Hepatocyte (in vitro differentiated cells): Measurements from ENCODE around the gene CENPP. TPM values are rescaled to one million over a fixed set of nuclear protein-coding genes. Genes with fewer than 3 reads are reported as not detected.

ENCODE experiments used
- DNase-seq: peaks from one replicate; pipeline ENCODE4 v3.0.0-alpha.2; 2016; ENCODE audit warnings: low spot score
- H2AFZ ChIP-seq: fragments of 200-600 bp; sonication (generic); 2 replicates; pipeline ENCODE4 v1.6.0; 2016; ENCODE audit warnings: antibody characterized with exemption, mild to moderate bottlenecking
- H3K27ac ChIP-seq: fragments of 200-600 bp; sonication (generic); 2 replicates; pipeline ENCODE4 v1.5.1; 2016; ENCODE audit warnings: mild to moderate bottlenecking
- H3K27me3 ChIP-seq: fragments of 200-600 bp; sonication (generic); 2 replicates; pipeline ENCODE4 v1.6.1; 2016
- H3K36me3 ChIP-seq: fragments of 200-600 bp; sonication (generic); replicated peaks from 2 replicates; pipeline ENCODE4 v1.5.1; 2016; ENCODE audit warnings: low read depth; ENCODE audit not compliant: insufficient read depth
- H3K4me1 ChIP-seq: fragments of 200-600 bp; sonication (generic); 2 replicates; pipeline ENCODE4 v1.5.1; 2016; ENCODE audit warnings: mild to moderate bottlenecking, moderate library complexity; ENCODE audit not compliant: insufficient read depth
- H3K4me2 ChIP-seq: fragments of 200-600 bp; sonication (generic); 2 replicates; pipeline ENCODE4 v1.6.0; 2016
- H3K4me3 ChIP-seq: fragments of 200-600 bp; sonication (generic); 2 replicates; pipeline ENCODE4 v1.5.1; 2016; ENCODE audit warnings: mild to moderate bottlenecking
- H3K79me2 ChIP-seq: fragments of 200-600 bp; sonication (generic); 2 replicates; pipeline ENCODE4 v1.6.0; 2017; ENCODE audit warnings: mild to moderate bottlenecking
- H3K9me2 ChIP-seq: fragments of 200-600 bp; sonication (generic); replicated peaks from 2 replicates; pipeline ENCODE4 v1.6.0; 2017; ENCODE audit warnings: mild to moderate bottlenecking; ENCODE audit not compliant: insufficient read depth
- H3K9me3 ChIP-seq: fragments of 200-600 bp; sonication (generic); 2 replicates; pipeline ENCODE4 v1.5.1; 2016; ENCODE audit warnings: low read depth, mild to moderate bottlenecking
- H4K20me1 ChIP-seq: fragments of 200-600 bp; sonication (generic); 2 replicates; pipeline ENCODE4 v1.6.0; 2016; ENCODE audit warnings: mild to moderate bottlenecking; ENCODE audit not compliant: insufficient read depth, poor library complexity, severe bottlenecking
- EZH2 ChIP-seq: fragments of 200-600 bp; sonication (generic); IDR thresholded peaks from 2 replicates; pipeline ENCODE4 v1.6.1; 2016; ENCODE audit warnings: antibody characterized with exemption, mild to moderate bottlenecking, borderline replicate concordance
- EZH2phosphoT487 ChIP-seq: fragments of 200-600 bp; sonication (generic); IDR thresholded peaks from one replicate; pipeline ENCODE4 v1.6.1; 2018; ENCODE audit warnings: antibody characterized with exemption, mild to moderate bottlenecking, low read depth, moderate library complexity; ENCODE audit not compliant: unreplicated experiment, severe bottlenecking
- WGBS: methylation state at CpG from one replicate; pipeline ENCODE4 v1.1.6; 2016; ENCODE audit warnings: low lambda C conversion rate; ENCODE audit errors: missing lambda C conversion rate; 5-methylcytosine and 5-hydroxymethylcytosine counted together
- polyA plus RNA-seq: library from polyadenylated mRNA; unstranded; fragments of >200 nt; fragmentation: Nextera tagmentation; extraction: Ambion mirVana; gene quantifications from 2 replicates; pipeline ENCODE4 v1.2.1, GENCODE V29; 2016
- total RNA-seq: library from RNA; depleted of rRNA; stranded (reverse); fragments of >200 nt; gene quantifications from 2 replicates; pipeline ENCODE4 v1.2.3, GENCODE V29; 2014
- TF ChIP-seq, protein P1 (sequence below): fragments of 200-600 bp; sonication (generic); IDR thresholded peaks from 2 replicates; pipeline ENCODE4 v1.5.1; 2016; ENCODE audit warnings: antibody characterized with exemption, mild to moderate bottlenecking; ENCODE audit not compliant: poor library complexity

Gene CENPP
- total and polyA plus RNA-seq, 2 experiments from 2014 or later: 5.1 to 5.9 TPM

DNA sequence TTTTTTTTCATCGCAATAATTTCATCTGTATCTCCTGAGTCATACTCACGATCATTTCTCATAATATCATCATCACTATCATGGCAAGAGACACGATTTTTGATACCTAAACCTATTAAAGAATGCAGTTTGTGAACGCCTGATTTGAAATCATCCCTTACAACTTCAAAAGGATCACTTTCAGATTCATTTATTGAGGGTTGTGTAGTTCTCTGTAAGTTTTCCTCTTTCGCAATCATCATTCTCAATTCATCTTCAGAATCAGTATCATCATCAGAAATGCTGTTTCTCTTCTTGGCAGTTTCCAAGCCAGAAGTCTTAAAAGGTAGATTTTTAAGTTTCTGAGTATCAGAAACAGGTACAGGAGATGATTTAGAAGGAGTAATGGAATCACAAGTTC is 10.3 kb upstream of the CENPP start:
- H3K9me3 ChIP-seq: no peaks in the 10 kb centered on the region
- H3K79me2 ChIP-seq: peaks cover 2% of the 10 kb centered on the region
- WGBS: 95% methylated on average over 5 of the region's 5 CpGs
- H3K4me1 ChIP-seq: no peaks in the 10 kb centered on the region
- no peak overlapping the region for H3K4me3 ChIP-seq
- no peak overlapping the region for H2AFZ ChIP-seq
- peaks cover 3% of the 10 kb centered on the region for H3K36me3 ChIP-seq
- no peak overlapping the region for H3K27ac ChIP-seq
- no peak for DNase-seq
- no peaks in the 10 kb centered on the region for H3K9me2 ChIP-seq
- no peak overlapping the region for H3K4me2 ChIP-seq
- H4K20me1 ChIP-seq: no peaks in the 10 kb centered on the region
- no peak for TF ChIP-seq EZH2phosphoT487
- TF ChIP-seq, protein P1, sequence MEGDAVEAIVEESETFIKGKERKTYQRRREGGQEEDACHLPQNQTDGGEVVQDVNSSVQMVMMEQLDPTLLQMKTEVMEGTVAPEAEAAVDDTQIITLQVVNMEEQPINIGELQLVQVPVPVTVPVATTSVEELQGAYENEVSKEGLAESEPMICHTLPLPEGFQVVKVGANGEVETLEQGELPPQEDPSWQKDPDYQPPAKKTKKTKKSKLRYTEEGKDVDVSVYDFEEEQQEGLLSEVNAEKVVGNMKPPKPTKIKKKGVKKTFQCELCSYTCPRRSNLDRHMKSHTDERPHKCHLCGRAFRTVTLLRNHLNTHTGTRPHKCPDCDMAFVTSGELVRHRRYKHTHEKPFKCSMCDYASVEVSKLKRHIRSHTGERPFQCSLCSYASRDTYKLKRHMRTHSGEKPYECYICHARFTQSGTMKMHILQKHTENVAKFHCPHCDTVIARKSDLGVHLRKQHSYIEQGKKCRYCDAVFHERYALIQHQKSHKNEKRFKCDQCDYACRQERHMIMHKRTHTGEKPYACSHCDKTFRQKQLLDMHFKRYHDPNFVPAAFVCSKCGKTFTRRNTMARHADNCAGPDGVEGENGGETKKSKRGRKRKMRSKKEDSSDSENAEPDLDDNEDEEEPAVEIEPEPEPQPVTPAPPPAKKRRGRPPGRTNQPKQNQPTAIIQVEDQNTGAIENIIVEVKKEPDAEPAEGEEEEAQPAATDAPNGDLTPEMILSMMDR: no peak
- TF ChIP-seq EZH2: no peak
- no peaks in the 10 kb centered on the region for H3K27me3 ChIP-seq

DNA sequence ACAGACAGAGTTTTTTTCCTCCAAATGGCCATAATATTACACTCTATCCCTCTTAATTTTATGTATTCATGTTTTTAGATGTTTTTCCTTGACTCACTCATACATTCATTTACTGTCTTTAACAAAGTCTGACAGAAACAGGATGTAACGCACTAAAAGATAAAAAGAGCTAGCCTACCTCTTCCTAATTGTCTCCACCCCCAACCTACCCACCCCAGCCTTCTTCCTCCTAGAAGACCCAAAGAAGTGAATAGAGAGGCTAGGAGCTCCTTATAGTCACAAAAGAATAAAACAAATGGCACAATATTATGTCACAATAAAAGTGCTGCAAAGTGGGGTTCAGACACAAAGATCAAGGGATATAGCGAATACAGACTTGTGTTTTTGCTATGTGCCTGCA is 1.3 kb upstream of the CENPP start:
- Histone ChIP-seq H3K27ac (peak overlapping the region; percentile 100), H2AFZ (peak overlapping the region; percentile 70), H3K79me2 (peaks cover 22% of the 10 kb centered on the region), H3K4me2 (peak overlapping the region; percentile 95), H4K20me1 (no peaks in the 10 kb centered on the region), H3K4me3 (peak overlapping the region; percentile 65), H3K36me3 (no peaks in the 10 kb centered on the region), H3K4me1 (peaks cover 10% of the 10 kb centered on the region), H3K9me3 (no peaks in the 10 kb centered on the region), H3K9me2 (no peaks in the 10 kb centered on the region), H3K27me3 (no peaks in the 10 kb centered on the region)
- WGBS: 35% methylated on average over 2 of the region's 2 CpGs
- DNase-seq: no peak
- TF ChIP-seq, protein P1: no peak
- TF ChIP-seq EZH2: no peak
- no peak for TF ChIP-seq EZH2phosphoT487

DNA sequence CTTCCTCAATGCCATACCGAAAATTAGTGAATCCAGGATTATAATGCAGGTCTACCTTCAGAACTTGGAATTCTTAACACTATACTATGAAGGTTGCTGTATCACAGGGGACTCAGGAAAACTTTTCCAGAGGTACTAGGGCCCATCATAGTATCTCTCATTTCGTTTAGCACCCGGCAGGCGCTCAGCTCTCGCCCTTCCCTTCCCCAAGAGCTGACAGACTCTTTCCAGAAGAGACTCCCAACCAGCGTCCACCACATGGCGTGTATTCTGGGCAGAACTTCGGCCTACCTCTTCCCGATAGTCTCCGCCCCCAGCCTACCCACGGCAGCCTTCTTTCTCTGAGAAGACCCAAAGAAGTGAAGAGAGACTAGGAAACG is 874 bp upstream of the CENPP start:
- H3K36me3 ChIP-seq: no peaks in the 10 kb centered on the region
- no peaks in the 10 kb centered on the region for H3K9me2 ChIP-seq
- DNase-seq: no peak

More for the DNA sequence above, 874 bp upstream of the CENPP start:
- Histone ChIP-seq H4K20me1 (no peaks in the 10 kb centered on the region), H3K4me2 (peak overlapping the region; percentile 95), H3K4me3 (peak overlapping the region; percentile 65), H3K79me2 (peaks cover 22% of the 10 kb centered on the region), H3K27me3 (no peaks in the 10 kb centered on the region), H3K9me3 (no peaks in the 10 kb centered on the region), H3K4me1 (peaks cover 10% of the 10 kb centered on the region), H3K27ac (peak overlapping the region; percentile 100), H2AFZ (peak overlapping the region; percentile 70)
- no peak for TF ChIP-seq EZH2phosphoT487
- TF ChIP-seq EZH2: no peak
- TF ChIP-seq, protein P1: no peak
- 2% methylated on average over 12 of the region's 12 CpGs for WGBS
